HCT116 (cell line): Measurements from ENCODE around the gene PCCA. TPM values are rescaled to one million over a fixed set of nuclear protein-coding genes. Genes with fewer than 3 reads are reported as not detected.

ENCODE experiments used
- ATAC-seq: fragments of 200-7000 bp; cut with Tn5 transposase; 2 replicates; pipeline ENCODE4 v1.9.1; 2020; ENCODE audit warnings: mild to moderate bottlenecking, moderate library complexity
- BruUV-seq: library from RNA; stranded (reverse); fragments of 400-500 nt; replicated peaks from 2 replicates; lab custom pipeline; 2021; lab: Mats Ljungman, UMichigan
- CTCF ChIA-PET: fragments of 300-600 bp; sonication (Branson Sonifier 250); formaldehyde crosslinking; loops from one replicate; lab custom pipeline; 2021; ENCODE audit warnings: antibody characterized with exemption; lab: Charles Lee
- POLR2A ChIA-PET: fragments of 300-600, 350-600 bp; sonication (Branson Sonifier 250); formaldehyde crosslinking; loops from one replicate; lab custom pipeline; 2021; ENCODE audit warnings: antibody characterized with exemption; lab: Charles Lee
- RAD21 ChIA-PET, 2 experiments: fragments of 300-600 bp; sonication (Branson Sonifier 250); formaldehyde crosslinking; loops; one replicate each; lab custom pipeline; 2023; ENCODE audit warnings: low total read pairs in 2 of 2; ENCODE audit not compliant: uncharacterized antibody in 2 of 2, unreplicated experiment in 2 of 2, low non-redundant PET in 1 of 2; lab: Charles Lee
- DNase-seq: peaks from one replicate; pipeline ENCODE4 v3.0.0-alpha.2; 2010; ENCODE audit warnings: low read depth, low spot score
- H2AFZ ChIP-seq: fragments of 200-600 bp; shearing (Covaris generic), sonication (generic); 2 replicates; pipeline ENCODE4 v1.6.1; 2017; ENCODE audit warnings: low read depth, mixed run types, mixed read lengths, antibody characterized with exemption, low read length; ENCODE audit not compliant: poor library complexity, severe bottlenecking
- H3K27ac ChIP-seq: 2 replicates; pipeline ENCODE4 v1.5.1; 2012; ENCODE audit warnings: low read depth, low read length
- H3K27me3 ChIP-seq: fragments of 200-600 bp; sonication (generic); 2 replicates; pipeline ENCODE4 v1.6.1; 2016; ENCODE audit warnings: mixed run types, low read length, mixed read lengths; ENCODE audit not compliant: insufficient read depth
- H3K36me3 ChIP-seq, 2 experiments: fragments of 200-500 bp in 1 of 2; fragments of 200-600 bp in 1 of 2; sonication (Bioruptor generic) in 1 of 2; sonication (generic) in 1 of 2; 2 replicates each; pipeline versions ENCODE4 v1.5.1 to v1.6.1; 2014 to 2016; ENCODE audit warnings: low read length in 2 of 2, inconsistent platforms in 1 of 2, mixed read lengths in 1 of 2, mixed run types in 1 of 2; ENCODE audit not compliant: insufficient read depth in 2 of 2, control insufficient read depth in 1 of 2
- H3K4me1 ChIP-seq, 2 experiments: fragments of 200-600 bp in 1 of 2; sonication (generic) in 1 of 2; 2 replicates each; pipeline versions ENCODE4 v1.5.1 to v1.6.1; 2012 to 2017; ENCODE audit warnings: low read length in 2 of 2, inconsistent platforms in 1 of 2, mild to moderate bottlenecking in 1 of 2, mixed read lengths in 1 of 2, mixed run types in 1 of 2, moderate library complexity in 1 of 2; ENCODE audit not compliant: insufficient read depth in 2 of 2, control insufficient read depth in 1 of 2
- H3K4me2 ChIP-seq: fragments of 200-600 bp; sonication (generic); 2 replicates; pipeline ENCODE4 v1.6.1; 2017; ENCODE audit warnings: mixed run types, low read length, mixed read lengths
- H3K4me3 ChIP-seq, 2 experiments: fragments of 200-600 bp in 1 of 2; sonication (generic) in 1 of 2; replicated peaks in 1 of 2; 2 replicates each; pipeline ENCODE4 v1.5.1; 2011 to 2016; ENCODE audit warnings: low read length in 2 of 2, control low read depth in 1 of 2, low read depth in 1 of 2, mild to moderate bottlenecking in 1 of 2, mixed read lengths in 1 of 2, mixed run types in 1 of 2
- H3K79me2 ChIP-seq: fragments of 200-600 bp; sonication (generic); 2 replicates; pipeline ENCODE4 v1.6.1; 2017; ENCODE audit warnings: mild to moderate bottlenecking, mixed run types, low read length, moderate library complexity, mixed read lengths; ENCODE audit not compliant: insufficient read depth
- H3K9ac ChIP-seq: fragments of 200-600 bp; sonication (generic); 2 replicates; pipeline ENCODE4 v1.6.1; 2016; ENCODE audit warnings: low read length, mixed read lengths
- H3K9me2 ChIP-seq: fragments of 200-600 bp; sonication (generic), shearing (Covaris generic); 2 replicates; pipeline ENCODE4 v1.6.1; 2017; ENCODE audit warnings: mixed run types, mild to moderate bottlenecking, moderate library complexity; ENCODE audit not compliant: insufficient read depth
- H3K9me3 ChIP-seq, 2 experiments: fragments of 200-500 bp in 1 of 2; fragments of 200-600 bp in 1 of 2; sonication (Bioruptor generic) in 1 of 2; sonication (generic) in 1 of 2; 2 replicates each; pipeline ENCODE4 v1.6.1; 2014 to 2017; ENCODE audit warnings: low read length in 2 of 2, mixed read lengths in 2 of 2, inconsistent platforms in 1 of 2, low read depth in 1 of 2, mild to moderate bottlenecking in 1 of 2, mixed run types in 1 of 2, moderate library complexity in 1 of 2; ENCODE audit not compliant: control insufficient read depth in 1 of 2, insufficient read depth in 1 of 2
- H4K20me1 ChIP-seq: fragments of 200-600 bp; sonication (generic), shearing (Covaris generic); 2 replicates; pipeline ENCODE4 v1.6.1; 2017; ENCODE audit warnings: mixed run types, mild to moderate bottlenecking, moderate library complexity; ENCODE audit not compliant: insufficient read depth
- ATF3 ChIP-seq: IDR thresholded peaks from 2 replicates; pipeline ENCODE4 v1.6.1; 2012
- CBX3 ChIP-seq: IDR thresholded peaks from 2 replicates; pipeline ENCODE4 v1.6.1; 2012; ENCODE audit warnings: low read depth
- EGR1 ChIP-seq: IDR thresholded peaks from 2 replicates; pipeline ENCODE4 v1.6.1; 2012; ENCODE audit warnings: low read depth
- ELF1 ChIP-seq: IDR thresholded peaks from 2 replicates; pipeline ENCODE4 v1.6.1; 2012; ENCODE audit warnings: low read depth, borderline replicate concordance
- EZH2 ChIP-seq: fragments of 200-600 bp; sonication (generic); IDR thresholded peaks from 2 replicates; pipeline ENCODE4 v1.6.1; 2017; ENCODE audit warnings: antibody characterized with exemption, mixed run types
- EZH2phosphoT487 ChIP-seq: fragments of 200-600 bp; IDR thresholded peaks from 2 replicates; pipeline ENCODE4 v1.6.1; 2018; ENCODE audit warnings: antibody characterized with exemption, borderline replicate concordance
- JUND ChIP-seq: IDR thresholded peaks from 2 replicates; pipeline ENCODE4 v1.6.1; 2012
- POLR2A ChIP-seq: IDR thresholded peaks from 2 replicates; pipeline ENCODE4 v1.7.0; 2011; ENCODE audit warnings: borderline replicate concordance; ENCODE audit not compliant: insufficient read depth, insufficient read length; ENCODE audit errors: extremely low read depth
- POLR2AphosphoS5 ChIP-seq: IDR thresholded peaks from 2 replicates; pipeline ENCODE4 v1.6.1; 2011; ENCODE audit warnings: mild to moderate bottlenecking, low read depth, low read length, moderate library complexity
- RAD21 ChIP-seq: IDR thresholded peaks from 2 replicates; pipeline ENCODE4 v1.6.1; 2012; ENCODE audit warnings: low read depth, mild to moderate bottlenecking
- SP1 ChIP-seq: IDR thresholded peaks from 2 replicates; pipeline ENCODE4 v1.6.1; 2012; ENCODE audit warnings: low read depth
- ZFX ChIP-seq: fragments of 450-650 bp; IDR thresholded peaks from 2 replicates; pipeline ENCODE4 v1.6.1; 2017
- ZNF274 ChIP-seq: fragments of 200-500 bp; sonication (Bioruptor generic); IDR thresholded peaks from 2 replicates; pipeline ENCODE4 v1.6.1; 2014; ENCODE audit warnings: mild to moderate bottlenecking, low read depth, low read length, inconsistent platforms
- intact Hi-C: fragments of 100-400 bp; cut with micrococcal nuclease; formaldehyde crosslinking; loops from 2 replicates; pipeline ENCODE4 v1.10.0; 2022
- total RNA-seq: library from RNA; stranded (reverse); gene quantifications from one replicate; pipeline ENCODE4 v1.2.1, GENCODE V29; 2021; ENCODE audit not compliant: unreplicated experiment
- TF ChIP-seq, protein P1 (sequence below): IDR thresholded peaks from 2 replicates; pipeline ENCODE4 v1.6.1; 2012
- TF ChIP-seq, protein P2 (sequence below), 3 experiments: fragments of 200-600 bp in 1 of 3; sonication (generic) in 1 of 3; IDR thresholded peaks in 2 of 3; conservative IDR thresholded peaks in 1 of 3; 2 replicates each; pipeline ENCODE4 v1.5.1; 2012 to 2017; ENCODE audit warnings: low read depth in 2 of 3, low read length in 2 of 3, antibody characterized with exemption in 1 of 3, borderline replicate concordance in 1 of 3, control low read depth in 1 of 3, mild to moderate bottlenecking in 1 of 3, mixed read lengths in 1 of 3, mixed run types in 1 of 3, moderate library complexity in 1 of 3; ENCODE audit not compliant: insufficient read depth in 1 of 3

Gene PCCA
- total RNA-seq, 1 experiment from 2014 or later = 23.0 TPM

GRCh38 chr13:100490692-100491091, 401.8 kb downstream of the PCCA start:
- RAD21 ChIA-PET = no interaction called here
- TF ChIP-seq, protein P1, sequence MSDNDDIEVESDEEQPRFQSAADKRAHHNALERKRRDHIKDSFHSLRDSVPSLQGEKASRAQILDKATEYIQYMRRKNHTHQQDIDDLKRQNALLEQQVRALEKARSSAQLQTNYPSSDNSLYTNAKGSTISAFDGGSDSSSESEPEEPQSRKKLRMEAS = peak; percentile 53; the same call in 1 of the 2 replicates
- TF ChIP-seq ELF1 (no peak), EZH2 (no peak), SP1 (peak; percentile 43; the same call in 1 of the 2 replicates), POLR2A (no peak), POLR2AphosphoS5 (no peak), ATF3 (no peak), CBX3 (no peak), ZNF274 (no peak)
- TF ChIP-seq, all 23 proteins: peak for 2
- DNase-seq (peak; percentile 16), ATAC-seq (peak; percentile 89)
- Histone ChIP-seq H4K20me1 (no peaks in the 10 kb centered on the region), H3K9me3 (no peaks in the 10 kb centered on the region), H3K4me3 (no peak overlapping the region), H3K79me2 (no peaks in the 10 kb centered on the region), H2AFZ (no peak overlapping the region), H3K9me2 (no peaks in the 10 kb centered on the region), H3K36me3 (no peaks in the 10 kb centered on the region), H3K27ac (no peak overlapping the region), H3K27me3 (no peaks in the 10 kb centered on the region), H3K9ac (no peak overlapping the region), H3K4me2 (peak overlapping the region; percentile 56), H3K4me1 (peaks cover 20 to 27% of the 10 kb centered on the region in 2 experiments)
- BruUV-seq = no TSS peak
- intact Hi-C loops = no loop called here
- POLR2A ChIA-PET = no interaction called here
- CTCF ChIA-PET = interaction anchor here (1.4 kb wide), 1 partner anchor 12 kb away, joined by 3 read pairs; no protein-coding TSS in a partner anchor

GRCh38 chr13:100491164-100491842, 402.4 kb downstream of the PCCA start:
- CTCF ChIA-PET = interaction anchor here (1.4 kb wide), 1 partner anchor 11 kb away, joined by 3 read pairs; no protein-coding TSS in a partner anchor
- intact Hi-C loops = no loop called here
- Histone ChIP-seq H4K20me1 (no peaks in the 10 kb centered on the region), H3K9ac (no peak overlapping the region), H3K4me3 (no peak overlapping the region), H3K4me2 (peak overlapping the region; percentile 56), H2AFZ (no peak overlapping the region), H3K9me2 (no peaks in the 10 kb centered on the region), H3K9me3 (no peaks in the 10 kb centered on the region), H3K36me3 (no peaks in the 10 kb centered on the region), H3K4me1 (peaks cover 20 to 27% of the 10 kb centered on the region in 2 experiments), H3K27ac (no peak overlapping the region), H3K27me3 (no peaks in the 10 kb centered on the region), H3K79me2 (no peaks in the 10 kb centered on the region)
- BruUV-seq = no TSS peak
- ATAC-seq (no peak), DNase-seq (no peak)
- RAD21 ChIA-PET = no interaction called here
- POLR2A ChIA-PET = no interaction called here
- TF ChIP-seq POLR2A (no peak), RAD21 (no peak), EZH2phosphoT487 (no peak), EZH2 (no peak), ZFX (no peak), EGR1 (no peak), JUND (no peak; the same call in 1 of the 2 replicates)
- TF ChIP-seq, protein P2, sequence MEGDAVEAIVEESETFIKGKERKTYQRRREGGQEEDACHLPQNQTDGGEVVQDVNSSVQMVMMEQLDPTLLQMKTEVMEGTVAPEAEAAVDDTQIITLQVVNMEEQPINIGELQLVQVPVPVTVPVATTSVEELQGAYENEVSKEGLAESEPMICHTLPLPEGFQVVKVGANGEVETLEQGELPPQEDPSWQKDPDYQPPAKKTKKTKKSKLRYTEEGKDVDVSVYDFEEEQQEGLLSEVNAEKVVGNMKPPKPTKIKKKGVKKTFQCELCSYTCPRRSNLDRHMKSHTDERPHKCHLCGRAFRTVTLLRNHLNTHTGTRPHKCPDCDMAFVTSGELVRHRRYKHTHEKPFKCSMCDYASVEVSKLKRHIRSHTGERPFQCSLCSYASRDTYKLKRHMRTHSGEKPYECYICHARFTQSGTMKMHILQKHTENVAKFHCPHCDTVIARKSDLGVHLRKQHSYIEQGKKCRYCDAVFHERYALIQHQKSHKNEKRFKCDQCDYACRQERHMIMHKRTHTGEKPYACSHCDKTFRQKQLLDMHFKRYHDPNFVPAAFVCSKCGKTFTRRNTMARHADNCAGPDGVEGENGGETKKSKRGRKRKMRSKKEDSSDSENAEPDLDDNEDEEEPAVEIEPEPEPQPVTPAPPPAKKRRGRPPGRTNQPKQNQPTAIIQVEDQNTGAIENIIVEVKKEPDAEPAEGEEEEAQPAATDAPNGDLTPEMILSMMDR (IDR thresholded peaks at IDR 0.05 in 2 of 3, conservative IDR thresholded peaks at IDR 0.05 in 1 of 3; ENCODE audit: borderline replicate concordance in 1 of 3, insufficient read depth in 1 of 3, low read depth in 2 of 3, low read length in 2 of 3) = no peak
